Inflammatory macrophage treated with lipopolysaccharide for 4 hours (primary cell): ENCODE data around the gene SPON1.
"Not testable (repeated sequence)": the region's sequence is repeated elsewhere in the genome, so short reads cannot be mapped to it uniquely, and the experiment has no call there.

Experiments used
- DNase-seq: peaks from one replicate; pipeline ENCODE4 v3.0.0-alpha.2; 2020

The SPON1 gene

DNA sequence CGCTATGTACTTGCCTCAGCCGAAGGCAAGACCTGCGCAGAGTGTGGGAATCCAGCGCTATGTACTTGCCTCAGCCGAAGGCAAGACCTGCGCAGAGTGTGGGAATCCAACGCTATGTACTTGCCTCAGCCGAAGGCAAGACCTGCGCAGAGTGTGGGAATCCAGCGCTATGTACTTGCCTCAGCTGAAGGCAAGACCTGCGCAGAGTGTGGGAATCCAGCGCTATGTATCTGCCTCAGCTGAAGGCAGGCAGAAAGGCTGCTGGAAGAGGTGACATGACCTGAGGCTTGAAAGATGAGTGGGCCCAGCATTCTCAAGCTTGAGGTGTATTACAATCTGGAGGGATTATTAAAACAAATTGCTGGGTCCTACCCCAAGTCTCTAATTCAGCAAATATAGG, 290.0 kb downstream of the SPON1 start:
- not testable (repeated sequence) for DNase-seq

DNA sequence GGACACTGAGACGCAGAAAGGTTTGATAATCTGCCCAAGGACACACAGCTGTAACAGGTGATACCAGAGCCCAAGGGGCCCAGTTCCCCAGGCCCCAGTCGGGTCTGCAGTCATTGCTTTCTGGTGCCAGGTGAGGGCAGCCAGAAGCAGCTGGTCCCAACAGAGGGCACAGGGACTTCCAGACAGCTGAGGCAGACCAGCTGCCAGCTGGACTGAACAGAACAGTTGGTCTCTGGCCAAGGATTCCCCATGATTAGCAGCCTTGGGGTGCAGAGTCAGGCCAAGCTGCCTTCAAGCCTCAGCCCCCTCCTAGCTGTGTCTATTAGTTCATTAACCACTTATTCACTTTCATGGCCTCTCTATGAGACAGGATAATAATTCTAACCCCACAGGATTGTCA, 290.9 kb downstream of the SPON1 start:
- DNase-seq = no peak

DNA sequence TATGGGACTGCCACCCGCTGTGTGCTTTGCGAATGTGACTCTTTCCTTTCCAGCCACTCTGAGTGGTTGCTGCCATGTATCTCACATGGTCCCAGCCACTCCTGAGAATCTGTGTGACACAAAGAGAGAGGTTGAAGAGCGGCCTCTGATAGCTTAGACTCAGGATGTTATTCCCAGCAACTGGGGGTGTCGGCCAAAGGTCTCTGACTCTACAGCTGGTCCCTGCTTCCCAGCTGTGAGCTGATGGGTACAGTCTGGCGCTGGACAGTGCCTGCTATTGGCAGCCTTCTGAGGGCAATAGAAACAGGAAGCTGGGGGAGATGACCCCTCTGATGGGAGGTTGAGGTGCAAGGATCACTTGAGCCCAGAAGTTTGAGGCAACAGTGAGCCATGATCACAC, 291.3 kb downstream of the SPON1 start:
- DNase-seq = no peak

DNA sequence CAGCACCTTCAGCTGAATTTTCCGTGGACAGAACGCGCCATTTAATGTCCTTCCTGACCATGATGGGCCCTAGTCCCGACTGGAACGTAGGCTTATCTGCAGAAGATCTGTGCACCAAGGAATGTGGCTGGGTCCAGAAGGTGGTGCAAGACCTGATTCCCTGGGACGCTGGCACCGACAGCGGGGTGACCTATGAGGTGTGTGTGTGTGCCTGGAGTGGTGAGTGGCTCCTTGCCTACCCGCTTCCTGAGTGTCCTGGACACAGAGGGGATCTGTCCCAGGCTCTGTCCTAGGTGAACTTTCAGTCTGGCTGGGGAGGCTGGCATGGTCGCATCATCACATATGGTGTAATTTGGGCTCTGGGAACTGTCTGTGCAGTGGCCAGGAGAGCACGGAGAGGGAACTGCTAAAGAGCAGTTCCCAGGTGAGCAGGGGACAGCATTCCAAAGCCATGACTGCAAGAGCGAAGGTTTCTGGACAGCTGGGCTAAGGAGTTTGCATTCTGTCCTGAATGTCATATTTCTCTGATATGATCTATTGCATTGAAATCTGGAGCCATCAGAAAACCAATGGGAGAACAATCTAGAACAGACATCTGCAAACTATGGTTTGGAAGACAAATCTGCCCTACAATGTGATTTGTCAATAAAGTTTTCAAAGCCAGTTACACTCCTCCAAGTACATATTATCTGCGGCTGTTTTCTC, 292.2 kb downstream of the SPON1 start:
- no peak for DNase-seq

GRCh38 chr11:14255238-14255534, 292.7 kb downstream of the SPON1 start:
- no peak for DNase-seq

DNA sequence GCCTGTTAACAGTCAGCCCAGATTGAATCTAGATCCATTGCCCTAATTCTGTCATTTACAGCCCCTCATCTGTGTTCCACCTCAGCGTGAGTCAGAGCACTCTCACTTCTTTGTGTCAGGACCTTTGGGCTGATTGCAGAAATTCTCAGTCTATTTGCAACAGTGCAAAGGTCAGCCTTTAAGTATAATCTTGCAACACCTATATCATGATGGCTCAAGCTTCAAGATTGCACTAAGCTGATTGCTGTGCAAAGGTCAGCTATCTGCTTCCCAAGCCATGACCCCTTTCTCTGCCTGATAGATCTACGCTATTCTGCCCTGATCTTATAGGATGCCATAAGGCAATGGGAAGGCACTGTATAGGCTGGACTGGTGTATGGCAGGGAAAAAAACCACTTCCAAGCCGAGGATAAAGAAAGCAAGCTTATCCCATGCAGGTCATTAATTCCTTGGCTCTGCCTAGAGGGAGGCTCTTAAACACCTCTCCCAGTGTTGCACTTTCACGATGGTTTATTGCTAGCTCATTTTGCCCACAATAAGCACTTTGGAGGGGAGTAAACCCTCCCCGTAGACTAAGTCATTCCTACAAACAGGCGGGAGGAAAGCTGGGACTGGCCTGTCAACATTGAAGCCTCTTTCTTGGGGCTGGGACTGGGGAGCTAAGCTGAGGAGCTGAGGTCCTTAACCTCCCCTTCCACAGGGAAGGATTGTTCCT, 295.9 kb downstream of the SPON1 start:
- peak; percentile 73 for DNase-seq

- DNase-seq = no peak
Measured at GRCh38 chr11:14259186-14259784, 296.8 kb downstream of the SPON1 start.

GRCh38 chr11:14259878-14260277, 297.4 kb downstream of the SPON1 start:
- no peak for DNase-seq

DNA sequence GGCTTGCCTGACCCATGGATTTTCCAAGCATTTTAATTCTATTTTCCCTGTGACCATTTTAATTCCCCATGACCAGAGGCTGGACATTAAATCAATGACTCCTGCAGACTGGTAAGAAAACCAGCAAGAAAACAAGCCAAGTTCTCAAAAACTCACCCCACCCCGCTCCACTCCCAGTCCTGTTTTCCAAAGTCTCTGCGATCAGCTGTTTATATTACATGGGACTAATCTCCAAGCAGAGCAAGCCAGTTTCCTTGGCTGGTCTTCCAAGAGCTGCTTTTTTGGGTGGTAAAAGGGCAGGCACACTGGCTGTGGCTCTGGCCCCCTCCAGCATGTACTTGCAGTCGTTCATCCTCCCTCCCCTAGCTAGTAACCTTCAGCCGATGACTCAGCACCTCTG, 298.5 kb downstream of the SPON1 start:
- DNase-seq = no peak

GRCh38 chr11:14262271-14262846, 299.8 kb downstream of the SPON1 start:
- DNase-seq = no peak

- no peak for DNase-seq
Measured at GRCh38 chr11:14264966-14265365, 302.4 kb downstream of the SPON1 start.

GRCh38 chr11:14266622-14267021, 304.1 kb downstream of the SPON1 start:
- DNase-seq = no peak

DNA sequence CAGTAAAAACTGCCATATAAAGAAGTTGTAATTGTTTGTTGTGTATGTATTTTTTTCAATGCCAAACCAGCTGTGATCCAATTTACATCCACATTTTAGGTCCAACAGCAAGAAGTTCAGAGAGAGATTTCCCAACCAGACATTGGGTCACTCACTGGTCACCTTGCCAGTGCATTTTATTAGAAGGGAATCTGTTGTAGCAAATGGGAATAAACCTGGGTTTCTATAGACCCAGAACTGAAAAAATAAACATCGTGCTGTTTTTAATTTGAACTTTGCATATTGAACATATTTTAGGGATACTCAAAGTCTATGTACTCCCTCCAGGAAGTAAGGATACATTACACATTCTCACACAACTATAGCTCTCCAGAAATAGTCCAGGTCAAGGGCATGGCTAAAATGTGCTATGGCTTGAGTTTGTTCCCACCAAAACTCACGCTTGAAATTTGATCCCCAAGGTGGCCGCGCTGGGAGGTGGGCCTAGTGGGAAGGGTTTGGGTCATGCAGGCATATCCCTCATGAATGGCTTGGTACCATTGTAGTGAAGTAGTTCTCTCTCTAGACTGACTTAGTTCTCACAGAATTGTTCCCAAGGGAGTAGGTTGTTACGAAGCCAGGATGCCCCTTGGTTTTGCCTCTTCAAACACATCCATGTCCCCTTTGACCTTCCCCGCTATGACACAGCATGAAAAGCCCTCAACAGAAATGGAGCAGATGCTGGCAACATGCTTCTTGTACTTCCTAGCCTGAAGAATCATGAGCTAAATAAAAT, 305.5 kb downstream of the SPON1 start:
- no peak for DNase-seq

GRCh38 chr11:14269692-14270573, 307.4 kb downstream of the SPON1 start:
- DNase-seq = peak; percentile 16

- peak; percentile 66 for DNase-seq
Measured at GRCh38 chr11:14270690-14271542, 308.4 kb downstream of the SPON1 start.

- no peak for DNase-seq
Measured at GRCh38 chr11:14273895-14274294, 311.4 kb downstream of the SPON1 start.

DNA sequence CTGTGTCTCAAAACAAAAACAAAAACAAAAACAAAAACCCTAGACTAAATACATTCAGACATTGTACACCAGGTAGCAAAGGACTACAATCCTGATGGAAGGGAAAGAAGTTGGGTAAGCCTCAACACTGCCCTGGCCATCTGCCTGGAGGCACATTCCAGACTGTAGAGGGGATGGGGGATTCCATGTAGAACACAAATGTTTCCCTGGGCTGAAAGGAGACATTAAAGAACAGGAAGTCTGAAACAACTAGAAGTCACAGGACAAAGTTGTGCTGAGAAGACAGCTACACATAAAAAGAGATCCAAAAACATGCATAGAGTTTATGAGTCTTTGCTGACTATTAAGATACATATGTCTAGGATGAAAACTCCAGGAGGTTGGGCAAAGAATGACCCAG, 312.6 kb downstream of the SPON1 start:
- DNase-seq = no peak

DNA sequence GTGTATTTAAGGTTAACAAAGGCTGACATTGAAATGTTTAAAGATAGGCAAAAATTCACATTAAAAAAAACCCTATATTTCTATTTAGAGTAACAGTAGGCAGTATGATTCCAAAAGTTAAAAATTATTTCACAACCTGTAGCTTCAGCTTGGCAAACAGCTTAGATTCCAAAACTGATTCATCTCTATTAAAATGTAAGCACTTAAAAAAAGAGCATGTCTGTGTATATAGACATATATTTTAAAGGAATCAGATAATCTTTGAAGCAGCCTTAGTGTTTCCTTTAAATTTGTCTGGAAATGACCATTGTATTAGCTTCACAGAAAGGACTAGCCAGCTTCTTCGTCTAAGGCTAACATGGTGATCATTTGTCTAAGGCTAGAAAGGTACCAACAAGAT, 316.3 kb downstream of the SPON1 start:
- not testable (repeated sequence) for DNase-seq

DNA sequence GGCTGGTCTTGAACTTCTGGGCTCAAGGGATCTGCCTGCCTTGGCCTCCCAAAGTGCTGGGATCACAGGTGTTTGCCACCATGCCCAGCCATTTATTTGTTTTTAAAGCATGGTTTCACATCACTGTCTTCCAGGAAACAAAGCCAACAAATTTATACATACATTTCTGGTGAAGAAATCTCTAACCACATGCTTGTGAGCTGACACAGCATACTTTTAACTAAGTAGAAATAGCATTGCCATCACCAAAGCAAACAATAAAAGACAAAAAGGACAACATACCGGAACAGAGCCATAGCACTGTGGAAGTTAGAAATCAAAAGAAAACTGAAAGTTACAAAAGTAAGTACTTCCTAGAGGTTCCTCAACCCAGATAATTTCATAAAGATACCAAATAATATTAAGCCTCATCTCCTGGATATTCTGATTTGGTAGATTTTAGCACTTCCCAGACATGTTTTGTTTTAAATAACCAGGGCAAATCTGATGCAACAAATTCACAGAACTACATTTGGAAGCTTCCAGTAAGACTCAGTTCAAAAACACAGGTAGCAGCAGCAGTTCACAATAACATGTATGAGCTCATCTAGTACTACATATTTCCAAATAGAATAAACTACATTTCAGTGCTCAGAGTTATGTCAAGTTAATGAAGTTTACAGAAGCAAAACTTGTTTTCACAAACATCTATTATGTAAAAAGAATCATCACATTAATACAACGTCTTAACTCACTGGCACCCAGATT, 325.8 kb downstream of the SPON1 start:
- peak; percentile 42 for DNase-seq

DNA sequence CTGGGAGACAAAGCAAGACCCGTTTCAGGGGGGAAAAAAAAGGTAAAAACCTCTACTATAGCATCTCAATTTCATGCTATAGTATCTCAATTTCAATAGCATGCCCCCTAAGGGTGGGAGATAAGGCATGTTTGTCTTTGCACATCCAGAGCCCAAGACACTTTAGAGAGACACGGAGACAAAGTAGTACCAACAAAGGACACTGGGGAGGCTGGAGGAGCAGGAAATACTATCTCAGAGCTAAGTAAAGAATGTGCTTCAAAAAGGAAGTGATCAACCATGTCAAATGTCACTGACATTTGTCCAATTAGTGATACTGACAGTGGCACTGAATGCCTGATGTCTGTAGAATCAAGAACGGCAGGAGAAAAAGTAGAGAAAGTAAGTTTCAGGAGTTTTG, 327.9 kb downstream of the SPON1 start:
- no peak for DNase-seq

- DNase-seq = no peak
Measured at GRCh38 chr11:14299921-14300320, 337.4 kb downstream of the SPON1 start.
